ENCODE data around the gene NEMP1.
A peak's percentile ranks its signal among the peaks of the same experiment; 100 is the strongest.

The NEMP1 gene

DNA sequence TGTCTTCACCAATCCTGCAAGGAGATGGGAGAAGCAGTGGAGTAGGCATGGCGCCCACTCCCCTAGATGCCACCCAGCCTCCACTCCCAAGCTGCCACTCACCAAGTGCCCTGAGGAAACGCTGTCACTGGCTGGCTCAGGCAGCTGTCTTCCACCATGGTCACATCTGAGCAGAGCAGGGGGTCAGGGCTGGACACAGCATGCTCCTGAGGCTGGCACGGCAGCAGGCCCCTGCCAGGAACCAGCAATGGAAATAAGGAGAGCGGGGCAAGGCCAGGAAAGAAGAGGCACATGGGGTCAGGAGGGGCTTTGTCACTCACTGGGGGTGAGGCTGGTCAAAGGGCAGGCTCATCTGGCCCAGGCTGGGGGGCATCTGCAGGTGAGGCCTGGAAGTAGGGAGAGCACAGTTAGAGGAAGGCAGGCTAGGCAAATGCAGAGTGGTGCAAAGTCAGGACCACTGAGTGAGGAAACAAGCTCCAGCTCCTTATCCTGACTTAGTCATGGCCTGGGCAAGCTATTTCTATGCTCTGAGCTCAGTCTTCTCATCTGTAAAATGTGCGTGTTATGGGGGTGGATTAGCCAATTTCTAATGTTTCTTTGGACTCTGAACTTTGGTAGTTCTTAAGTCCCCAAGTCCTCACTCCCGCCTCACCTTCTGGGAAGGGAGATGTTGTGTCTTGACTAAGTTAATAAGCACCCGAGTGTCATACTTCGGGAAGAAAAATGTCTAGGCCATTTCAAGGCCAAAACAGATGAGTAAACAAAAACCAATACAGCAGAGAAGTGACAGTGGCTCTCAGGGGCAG lies 18.4 kb upstream of the NEMP1 start:
- H3K9me3 ChIP-seq (replicated peaks in 1 of 2; ENCODE audit: control insufficient read depth in 2 of 2, insufficient read depth in 1 of 2, low read depth in 1 of 2, low read length in 2 of 2), result no peaks in the 10 kb centered on the region
- H2AFZ ChIP-seq (ENCODE audit: low read length), result no peak overlapping the region
- H4K91ac ChIP-seq (ENCODE audit: low read depth, low read length, poor library complexity), result no peak overlapping the region
- H3K79me1 ChIP-seq (ENCODE audit: low read depth, low read length), result peaks cover 10% of the 10 kb centered on the region
- H2BK15ac ChIP-seq (ENCODE audit: low read length), result no peak overlapping the region
- H3K27ac ChIP-seq (replicated peaks; ENCODE audit: low read length), result no peak overlapping the region
- DNase-seq (ENCODE audit: low spot score), result no peak
- no peak overlapping the region for H3K4ac ChIP-seq (ENCODE audit: low read length)
- peaks cover 27 to 28% of the 10 kb centered on the region in 2 donors for H3K4me1 ChIP-seq (ENCODE audit: control insufficient read depth in 2 of 2, insufficient read depth in 1 of 2, low read depth in 1 of 2, low read length in 2 of 2)
- peak overlapping the region; percentile 38 for H2BK120ac ChIP-seq (ENCODE audit: low read depth, low read length)
- H3K4me2 ChIP-seq (ENCODE audit: insufficient read depth, low read length, poor library complexity, severe bottlenecking), result no peak overlapping the region
- peaks cover 29 to 83% of the 10 kb centered on the region in 2 donors for H3K36me3 ChIP-seq (replicated peaks in 1 of 2; ENCODE audit: control insufficient read depth in 2 of 2, insufficient read depth in 2 of 2, low read length in 2 of 2)
- peak overlapping the region; percentile 57 for H3K9ac ChIP-seq (ENCODE audit: low read depth, low read length, poor library complexity)
- no peak overlapping the region for H3K4me3 ChIP-seq (ENCODE audit: low read length in 2 of 2)
- peak overlapping the region; percentile 8 for H3K23ac ChIP-seq (ENCODE audit: low read depth, low read length, poor library complexity)
- WGBS, 2 donors (ENCODE audit: extremely low coverage in 2 of 2, insufficient read length in 2 of 2, insufficient replicate concordance in 1 of 2), result no CpG with 5 or more reads among the region's 8 CpGs
- no peak overlapping the region for H4K8ac ChIP-seq (ENCODE audit: low read depth, low read length)
- peak overlapping the region; percentile 19 for H2BK5ac ChIP-seq (ENCODE audit: low read length)
- no peak overlapping the region for H2BK12ac ChIP-seq (ENCODE audit: low read length)
- peak overlapping the region; percentile 40 for H3K18ac ChIP-seq (ENCODE audit: low read length)
- no peak overlapping the region for H2AK5ac ChIP-seq (ENCODE audit: low read depth, low read length)
- no peaks in the 10 kb centered on the region for H3K27me3 ChIP-seq (ENCODE audit: control insufficient read depth in 3 of 3, insufficient read depth in 3 of 3, low read depth in 1 of 3, low read length in 3 of 3)
- no peak overlapping the region for H3K14ac ChIP-seq (ENCODE audit: low read length)

- H3K4ac ChIP-seq (ENCODE audit: low read length), result no peak overlapping the region
Measured at GRCh38 chr12:57096099-57096572, 17.5 kb upstream of the NEMP1 start.

DNA sequence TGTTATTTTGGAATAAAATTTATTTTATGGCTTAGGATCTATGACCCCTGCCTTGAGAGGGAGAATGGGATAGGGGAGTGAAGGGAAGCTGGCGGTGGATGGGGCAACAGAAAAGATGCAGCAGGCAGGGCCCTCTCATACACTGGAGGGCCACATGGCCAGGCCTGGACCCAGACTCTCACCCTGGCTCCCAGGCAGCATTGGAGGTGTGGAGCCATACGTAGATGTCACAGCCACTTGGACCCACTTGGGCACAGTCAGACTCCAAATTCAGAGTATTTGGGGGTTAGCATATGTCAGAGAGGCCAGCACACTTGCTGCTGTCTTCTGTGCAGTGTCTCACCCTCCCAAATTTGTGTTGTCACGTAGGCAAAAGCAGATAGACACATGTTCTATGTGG lies 16.8 kb upstream of the NEMP1 start:
- Histone ChIP-seq H3K4me3 (ENCODE audit: low read length in 2 of 2) (no peak overlapping the region), H3K14ac (ENCODE audit: low read length) (no peak overlapping the region), H2AK5ac (ENCODE audit: low read depth, low read length) (no peak overlapping the region), H3K4ac (ENCODE audit: low read length) (no peak overlapping the region), H4K8ac (ENCODE audit: low read depth, low read length) (no peak overlapping the region), H3K23ac (ENCODE audit: low read depth, low read length, poor library complexity) (no peak overlapping the region), H3K4me1 (ENCODE audit: control insufficient read depth in 2 of 2, insufficient read depth in 1 of 2, low read depth in 1 of 2, low read length in 2 of 2) (peaks cover 36 to 37% of the 10 kb centered on the region in 2 donors), H3K4me2 (ENCODE audit: insufficient read depth, low read length, poor library complexity, severe bottlenecking) (no peak overlapping the region), H3K27me3 (ENCODE audit: control insufficient read depth in 3 of 3, insufficient read depth in 3 of 3, low read depth in 1 of 3, low read length in 3 of 3) (no peaks in the 10 kb centered on the region), H2AFZ (ENCODE audit: low read length) (no peak overlapping the region), H2BK15ac (ENCODE audit: low read length) (no peak overlapping the region), H2BK12ac (ENCODE audit: low read length) (no peak overlapping the region), H2BK120ac (ENCODE audit: low read depth, low read length) (no peak overlapping the region), H3K9ac (ENCODE audit: low read depth, low read length, poor library complexity) (no peak overlapping the region), H2BK5ac (ENCODE audit: low read length) (no peak overlapping the region), H3K18ac (ENCODE audit: low read length) (no peak overlapping the region), H3K27ac (replicated peaks; ENCODE audit: low read length) (no peak overlapping the region), H3K36me3 (replicated peaks in 1 of 2; ENCODE audit: control insufficient read depth in 2 of 2, insufficient read depth in 2 of 2, low read length in 2 of 2) (peaks cover 39 to 94% of the 10 kb centered on the region in 2 donors), H4K91ac (ENCODE audit: low read depth, low read length, poor library complexity) (no peak overlapping the region), H3K9me3 (replicated peaks in 1 of 2; ENCODE audit: control insufficient read depth in 2 of 2, insufficient read depth in 1 of 2, low read depth in 1 of 2, low read length in 2 of 2) (no peaks in the 10 kb centered on the region), H3K79me1 (ENCODE audit: low read depth, low read length) (peaks cover 16% of the 10 kb centered on the region)
- WGBS, 2 donors (ENCODE audit: extremely low coverage in 2 of 2, insufficient read length in 2 of 2, insufficient replicate concordance in 1 of 2), result no CpG with 5 or more reads among the region's 3 CpGs
- DNase-seq (ENCODE audit: low spot score), result no peak

More at GRCh38 chr12:57096099-57096572, 17.5 kb upstream of the NEMP1 start:
- Histone ChIP-seq H3K4me3 (ENCODE audit: low read length in 2 of 2) (no peak overlapping the region), H2BK120ac (ENCODE audit: low read depth, low read length) (no peak overlapping the region), H3K18ac (ENCODE audit: low read length) (no peak overlapping the region), H2BK12ac (ENCODE audit: low read length) (no peak overlapping the region), H2AFZ (ENCODE audit: low read length) (no peak overlapping the region), H3K14ac (ENCODE audit: low read length) (no peak overlapping the region), H2BK5ac (ENCODE audit: low read length) (no peak overlapping the region), H3K9ac (ENCODE audit: low read depth, low read length, poor library complexity) (peak overlapping the region; percentile 33), H3K23ac (ENCODE audit: low read depth, low read length, poor library complexity) (peak overlapping the region; percentile 18), H3K9me3 (replicated peaks in 1 of 2; ENCODE audit: control insufficient read depth in 2 of 2, insufficient read depth in 1 of 2, low read depth in 1 of 2, low read length in 2 of 2) (no peaks in the 10 kb centered on the region), H3K4me2 (ENCODE audit: insufficient read depth, low read length, poor library complexity, severe bottlenecking) (no peak overlapping the region), H2AK5ac (ENCODE audit: low read depth, low read length) (no peak overlapping the region), H2BK15ac (ENCODE audit: low read length) (no peak overlapping the region), H3K27ac (replicated peaks; ENCODE audit: low read length) (no peak overlapping the region), H3K36me3 (replicated peaks in 1 of 2; ENCODE audit: control insufficient read depth in 2 of 2, insufficient read depth in 2 of 2, low read length in 2 of 2) (peaks cover 34 to 87% of the 10 kb centered on the region in 2 donors), H3K27me3 (ENCODE audit: control insufficient read depth in 3 of 3, insufficient read depth in 3 of 3, low read depth in 1 of 3, low read length in 3 of 3) (no peaks in the 10 kb centered on the region), H3K4me1 (ENCODE audit: control insufficient read depth in 2 of 2, insufficient read depth in 1 of 2, low read depth in 1 of 2, low read length in 2 of 2) (peaks cover 29 to 31% of the 10 kb centered on the region in 2 donors), H3K79me1 (ENCODE audit: low read depth, low read length) (peaks cover 11% of the 10 kb centered on the region), H4K91ac (ENCODE audit: low read depth, low read length, poor library complexity) (no peak overlapping the region), H4K8ac (ENCODE audit: low read depth, low read length) (no peak overlapping the region)
- no peak for DNase-seq (ENCODE audit: low spot score)
- WGBS, 2 donors (ENCODE audit: extremely low coverage in 2 of 2, insufficient read length in 2 of 2, insufficient replicate concordance in 1 of 2), result no CpG with 5 or more reads among the region's 6 CpGs
